OCI-LY1 (cell line): ENCODE data around the gene PLPP7.

Source experiments
- EZH2 ChIP-seq: fragments of 200-600 bp; sonication (generic), shearing (Covaris generic); IDR thresholded peaks from 2 replicates; pipeline ENCODE4 v1.8.0; 2017; ENCODE audit warnings: borderline replicate concordance, mixed run types, mild to moderate bottlenecking, antibody characterized with exemption, low read length, moderate library complexity, mixed read lengths
- TF ChIP-seq, protein P1 (sequence below): fragments of 200-600 bp; sonication (generic), shearing (Covaris generic); IDR thresholded peaks from 2 replicates; pipeline ENCODE4 v1.5.1; 2017; ENCODE audit warnings: mild to moderate bottlenecking, antibody characterized with exemption, low read length, moderate library complexity, mixed read lengths

DNA sequence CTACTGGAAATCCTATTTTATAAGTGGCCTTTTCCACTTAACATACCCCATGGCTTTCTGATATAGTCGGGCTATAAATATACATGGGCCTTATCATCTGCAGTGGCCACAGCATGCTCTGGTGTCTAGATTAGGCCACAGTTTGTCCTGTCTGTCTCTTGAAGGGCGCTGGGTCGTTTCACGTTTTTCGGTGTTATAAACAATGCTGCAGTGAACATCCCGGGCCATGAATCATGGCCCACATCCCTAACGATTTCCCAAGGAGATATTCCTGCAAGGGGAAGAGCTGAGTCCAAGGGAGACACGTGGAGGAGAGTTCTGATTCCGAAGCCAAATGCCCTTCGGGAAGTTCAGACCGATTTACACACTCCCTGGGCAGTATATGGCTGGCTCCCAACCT is 8.4 kb downstream of the PLPP7 start:
- TF ChIP-seq, protein P1, sequence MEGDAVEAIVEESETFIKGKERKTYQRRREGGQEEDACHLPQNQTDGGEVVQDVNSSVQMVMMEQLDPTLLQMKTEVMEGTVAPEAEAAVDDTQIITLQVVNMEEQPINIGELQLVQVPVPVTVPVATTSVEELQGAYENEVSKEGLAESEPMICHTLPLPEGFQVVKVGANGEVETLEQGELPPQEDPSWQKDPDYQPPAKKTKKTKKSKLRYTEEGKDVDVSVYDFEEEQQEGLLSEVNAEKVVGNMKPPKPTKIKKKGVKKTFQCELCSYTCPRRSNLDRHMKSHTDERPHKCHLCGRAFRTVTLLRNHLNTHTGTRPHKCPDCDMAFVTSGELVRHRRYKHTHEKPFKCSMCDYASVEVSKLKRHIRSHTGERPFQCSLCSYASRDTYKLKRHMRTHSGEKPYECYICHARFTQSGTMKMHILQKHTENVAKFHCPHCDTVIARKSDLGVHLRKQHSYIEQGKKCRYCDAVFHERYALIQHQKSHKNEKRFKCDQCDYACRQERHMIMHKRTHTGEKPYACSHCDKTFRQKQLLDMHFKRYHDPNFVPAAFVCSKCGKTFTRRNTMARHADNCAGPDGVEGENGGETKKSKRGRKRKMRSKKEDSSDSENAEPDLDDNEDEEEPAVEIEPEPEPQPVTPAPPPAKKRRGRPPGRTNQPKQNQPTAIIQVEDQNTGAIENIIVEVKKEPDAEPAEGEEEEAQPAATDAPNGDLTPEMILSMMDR = no peak
- TF ChIP-seq EZH2 = no peak
